CD4-positive, CD25-positive, alpha-beta regulatory T cell (primary cell): ENCODE measurements around the gene BCORL1. TPM values are rescaled to one million over a fixed set of nuclear protein-coding genes. Genes with fewer than 3 reads are reported as not detected.

ENCODE experiments used
- ATAC-seq, 2 donors: fragments of 150-1000 bp; cut with Tn5 transposase; one replicate each; pipeline ENCODE4 v1.10.0; 2021; ENCODE audit warnings: low read depth in 2 of 2, moderate number of reproducible peaks in 2 of 2, moderate library complexity in 1 of 2
- DNase-seq, 3 donors: peaks; one replicate each; pipeline versions ENCODE4 v3.0.0 to v3.0.0-alpha.2; 2012 to 2022; ENCODE audit warnings: mixed read lengths in 1 of 3
- H3K27ac ChIP-seq: one replicate; pipeline ENCODE4 v1.7.0; 2013; ENCODE audit warnings: mild to moderate bottlenecking, low read length; ENCODE audit not compliant: insufficient read depth, poor library complexity, severe bottlenecking
- H3K27me3 ChIP-seq: one replicate; pipeline ENCODE4 v1.7.0; 2013; ENCODE audit warnings: low read length; ENCODE audit not compliant: control insufficient read depth, insufficient read depth
- H3K36me3 ChIP-seq: one replicate; pipeline ENCODE4 v1.7.0; 2013; ENCODE audit warnings: mild to moderate bottlenecking, low read length, moderate library complexity; ENCODE audit not compliant: control insufficient read depth, insufficient read depth
- H3K4me1 ChIP-seq: 2 replicates; pipeline ENCODE4 v1.7.0; 2013; ENCODE audit warnings: mild to moderate bottlenecking, low read length; ENCODE audit not compliant: insufficient read depth, control insufficient read depth, poor library complexity, severe bottlenecking
- H3K4me3 ChIP-seq: one replicate; pipeline ENCODE4 v1.7.0; 2013; ENCODE audit warnings: low read depth, mild to moderate bottlenecking, low read length, moderate library complexity
- H3K9me3 ChIP-seq, 2 experiments: 1 replicate in 1 of 2; 2 replicates in 1 of 2; pipeline ENCODE4 v1.7.0; 2013; ENCODE audit warnings: low read length in 2 of 2, mild to moderate bottlenecking in 1 of 2, moderate library complexity in 1 of 2; ENCODE audit not compliant: control insufficient read depth in 2 of 2
- H3K27ac Mint-ChIP-seq, 3 donors: one replicate each; pipeline ENCODE4 v1.8.0; 2020 to 2022; ENCODE audit warnings: mild to moderate bottlenecking in 3 of 3, mixed read lengths in 3 of 3, moderate library complexity in 2 of 3
- H3K27me3 Mint-ChIP-seq: one replicate; pipeline ENCODE4 v1.8.0; 2022; ENCODE audit warnings: mild to moderate bottlenecking, mixed read lengths
- H3K36me3 Mint-ChIP-seq: one replicate; pipeline ENCODE4 v1.8.0; 2020; ENCODE audit warnings: mixed read lengths
- H3K4me1 Mint-ChIP-seq, 4 donors: one replicate each; pipeline ENCODE4 v1.8.0; 2020 to 2022; ENCODE audit warnings: mixed read lengths in 4 of 4, mild to moderate bottlenecking in 1 of 4
- H3K4me3 Mint-ChIP-seq, 4 donors: one replicate each; pipeline ENCODE4 v1.8.0; 2020 to 2022; ENCODE audit warnings: mild to moderate bottlenecking in 4 of 4, mixed read lengths in 4 of 4, moderate library complexity in 3 of 4
- H3K9me3 Mint-ChIP-seq, 7 donors: one replicate each; pipeline ENCODE4 v1.8.0; 2020 to 2022; ENCODE audit warnings: mixed read lengths in 7 of 7, mild to moderate bottlenecking in 3 of 7, moderate library complexity in 2 of 7
- polyA plus RNA-seq, 4 donors: library from polyadenylated mRNA; unstranded; fragments of 300-500 nt; fragmentation: Illumina TruSeq; gene quantifications; one replicate each; pipeline ENCODE4 v1.2.3, GENCODE V29; 2021
- total RNA-seq: library from RNA; stranded (reverse); gene quantifications from one replicate; pipeline ENCODE4 v1.2.3, GENCODE V29; 2022

BCORL1 gene, protein sequence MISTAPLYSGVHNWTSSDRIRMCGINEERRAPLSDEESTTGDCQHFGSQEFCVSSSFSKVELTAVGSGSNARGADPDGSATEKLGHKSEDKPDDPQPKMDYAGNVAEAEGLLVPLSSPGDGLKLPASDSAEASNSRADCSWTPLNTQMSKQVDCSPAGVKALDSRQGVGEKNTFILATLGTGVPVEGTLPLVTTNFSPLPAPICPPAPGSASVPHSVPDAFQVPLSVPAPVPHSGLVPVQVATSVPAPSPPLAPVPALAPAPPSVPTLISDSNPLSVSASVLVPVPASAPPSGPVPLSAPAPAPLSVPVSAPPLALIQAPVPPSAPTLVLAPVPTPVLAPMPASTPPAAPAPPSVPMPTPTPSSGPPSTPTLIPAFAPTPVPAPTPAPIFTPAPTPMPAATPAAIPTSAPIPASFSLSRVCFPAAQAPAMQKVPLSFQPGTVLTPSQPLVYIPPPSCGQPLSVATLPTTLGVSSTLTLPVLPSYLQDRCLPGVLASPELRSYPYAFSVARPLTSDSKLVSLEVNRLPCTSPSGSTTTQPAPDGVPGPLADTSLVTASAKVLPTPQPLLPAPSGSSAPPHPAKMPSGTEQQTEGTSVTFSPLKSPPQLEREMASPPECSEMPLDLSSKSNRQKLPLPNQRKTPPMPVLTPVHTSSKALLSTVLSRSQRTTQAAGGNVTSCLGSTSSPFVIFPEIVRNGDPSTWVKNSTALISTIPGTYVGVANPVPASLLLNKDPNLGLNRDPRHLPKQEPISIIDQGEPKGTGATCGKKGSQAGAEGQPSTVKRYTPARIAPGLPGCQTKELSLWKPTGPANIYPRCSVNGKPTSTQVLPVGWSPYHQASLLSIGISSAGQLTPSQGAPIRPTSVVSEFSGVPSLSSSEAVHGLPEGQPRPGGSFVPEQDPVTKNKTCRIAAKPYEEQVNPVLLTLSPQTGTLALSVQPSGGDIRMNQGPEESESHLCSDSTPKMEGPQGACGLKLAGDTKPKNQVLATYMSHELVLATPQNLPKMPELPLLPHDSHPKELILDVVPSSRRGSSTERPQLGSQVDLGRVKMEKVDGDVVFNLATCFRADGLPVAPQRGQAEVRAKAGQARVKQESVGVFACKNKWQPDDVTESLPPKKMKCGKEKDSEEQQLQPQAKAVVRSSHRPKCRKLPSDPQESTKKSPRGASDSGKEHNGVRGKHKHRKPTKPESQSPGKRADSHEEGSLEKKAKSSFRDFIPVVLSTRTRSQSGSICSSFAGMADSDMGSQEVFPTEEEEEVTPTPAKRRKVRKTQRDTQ (N-terminal part only)
- total RNA-seq (5.5 TPM), polyA plus RNA-seq (1 to 10 TPM in 2 of 4 donors, under 1 TPM in 2; 0.13 to 2.0 (median 1.0) TPM)

DNA sequence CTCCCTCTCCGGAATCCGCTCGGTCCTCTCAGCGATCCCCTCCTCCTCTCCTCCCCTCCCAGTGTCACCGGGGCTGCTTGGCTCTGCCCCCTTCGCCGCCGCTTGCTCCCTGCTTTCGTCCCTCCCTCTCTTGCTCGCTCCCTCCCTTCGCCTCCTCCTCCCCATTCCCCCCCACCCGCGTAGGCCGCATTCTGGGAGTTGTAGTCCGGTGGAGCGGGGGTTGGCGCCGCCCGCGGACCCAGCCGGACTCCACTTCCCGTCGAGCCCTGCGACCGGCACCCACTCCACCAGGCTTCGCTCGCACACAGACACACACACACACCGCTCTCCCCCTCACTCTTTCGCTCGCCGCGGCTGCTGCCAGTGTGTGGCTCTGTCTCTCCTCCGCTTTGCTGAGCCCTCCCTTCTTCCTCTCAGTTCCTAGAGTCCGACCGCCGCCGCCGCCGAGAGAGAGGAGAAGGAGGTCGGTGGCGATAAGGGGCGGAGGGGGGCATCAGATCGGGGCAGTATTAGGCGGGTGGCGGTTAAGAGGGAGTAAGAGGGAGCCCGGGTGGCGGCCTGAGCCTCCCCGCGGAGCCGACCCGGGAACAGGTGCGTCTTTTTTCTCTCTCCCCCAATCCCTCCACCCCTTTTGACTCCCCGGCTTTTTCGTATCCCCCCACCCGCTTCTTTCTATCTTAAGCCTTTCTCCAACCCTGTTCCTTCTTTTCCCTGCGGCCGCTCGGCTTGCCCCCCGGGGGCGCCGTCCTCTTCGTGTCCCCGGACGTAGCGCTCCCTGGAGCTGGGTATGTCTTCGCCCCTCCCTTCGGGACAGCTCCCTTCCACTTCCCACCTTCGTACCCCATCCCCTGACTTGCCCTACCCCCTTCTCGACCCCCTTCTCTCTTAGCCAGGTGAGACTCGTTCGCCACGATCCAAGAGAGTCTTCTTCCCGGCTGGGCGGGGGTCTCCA lies at the start of gene BCORL1:
TSS of gene BCORL1 (plus strand) at position 336 of the 952 bp plus-strand sequence. CDS start 22,597 bp downstream, outside the sequence.
- no peak within 1 kb of the TSS for H3K4me3 Mint-ChIP-seq
- peak within 1 kb of the TSS in 2 of 3 donors; percentile 63 to 75 for H3K27ac Mint-ChIP-seq
- peaks cover 12% of the 10 kb centered on the region for H3K4me1 ChIP-seq
- H3K27me3 ChIP-seq: no peaks in the 10 kb centered on the region
- no peaks in the 10 kb centered on the region for H3K36me3 Mint-ChIP-seq
- peaks cover 23% of the 10 kb centered on the region for H3K27me3 Mint-ChIP-seq
- DNase-seq (peak; percentile 81 to 94 (median 86)), ATAC-seq (peak; percentile 94 to 95)
- no peaks in the 10 kb centered on the region for H3K9me3 Mint-ChIP-seq
- no peak within 1 kb of the TSS for H3K27ac ChIP-seq
- H3K4me1 Mint-ChIP-seq: peaks cover 0 to 37% (median 15%) of the 10 kb centered on the region in 4 donors
- H3K4me3 ChIP-seq: peak within 1 kb of the TSS; percentile 65
- no peaks in the 10 kb centered on the region for H3K36me3 ChIP-seq
- H3K9me3 ChIP-seq: no peaks in the 10 kb centered on the region

DNA sequence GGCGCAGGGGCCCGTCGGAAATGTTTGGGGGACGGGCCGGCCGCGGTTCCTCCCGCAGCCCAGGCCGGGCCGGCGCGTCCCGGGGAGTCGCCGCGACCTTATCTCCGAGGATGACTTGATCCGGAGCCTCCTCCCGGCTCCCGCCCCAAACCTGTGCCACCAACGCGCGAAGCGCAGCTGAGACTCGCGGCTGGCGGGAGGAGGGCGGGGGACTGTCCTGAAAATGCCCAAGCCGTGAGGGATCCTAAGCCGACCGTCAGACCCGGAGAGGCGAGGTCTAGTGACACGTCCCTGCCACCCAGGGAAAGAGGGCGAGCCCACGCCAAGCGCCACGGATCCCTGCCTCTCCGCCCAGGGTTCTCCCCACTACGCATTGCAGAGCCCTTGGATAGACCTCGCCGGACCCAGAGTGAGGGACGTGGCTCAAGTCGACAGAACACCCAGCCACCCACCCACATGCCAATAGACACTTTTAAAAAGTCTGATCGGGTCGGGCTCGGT lies 49.6 kb upstream of the BCORL1 start:
- ATAC-seq: no peak
- H3K4me1 Mint-ChIP-seq: peaks cover 0 to 12% (median 3%) of the 10 kb centered on the region in 4 donors
- no peaks in the 10 kb centered on the region for H3K36me3 Mint-ChIP-seq

DNA sequence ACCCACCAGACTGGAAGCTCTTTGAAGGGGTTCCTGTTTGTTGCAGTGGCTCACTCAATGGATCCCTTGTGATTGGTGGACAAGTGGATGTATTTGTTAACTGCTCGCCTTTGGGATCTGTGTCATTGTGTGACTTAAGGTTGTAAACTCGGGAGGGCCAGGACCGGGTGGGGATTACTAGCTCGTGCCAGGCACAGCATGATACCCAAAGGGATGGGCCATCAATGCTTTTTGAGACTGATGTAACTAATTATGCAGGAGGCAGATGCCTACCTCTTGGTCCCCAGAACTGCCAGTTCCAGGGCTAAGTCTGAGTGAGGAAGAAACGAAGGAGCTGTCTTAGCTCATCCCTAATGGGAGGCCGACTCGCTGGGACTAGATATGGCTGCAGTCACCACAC lies 48.7 kb upstream of the BCORL1 start:
- peak overlapping the region in 1 of 3 donors; percentile 62 for H3K27ac Mint-ChIP-seq

More for the DNA sequence above, 49.6 kb upstream of the BCORL1 start:
- Mint-ChIP-seq H3K27me3 (no peaks in the 10 kb centered on the region), H3K27ac (no peak overlapping the region), H3K9me3 (no peaks in the 10 kb centered on the region), H3K4me3 (peak overlapping the region; percentile 10 to 73 (median 26))
- DNase-seq: peak in 1 of 3 donors; percentile 16
- Histone ChIP-seq H3K9me3 (no peaks in the 10 kb centered on the region), H3K36me3 (no peaks in the 10 kb centered on the region), H3K4me1 (no peaks in the 10 kb centered on the region), H3K27me3 (no peaks in the 10 kb centered on the region), H3K4me3 (no peak overlapping the region), H3K27ac (no peak overlapping the region)

DNA sequence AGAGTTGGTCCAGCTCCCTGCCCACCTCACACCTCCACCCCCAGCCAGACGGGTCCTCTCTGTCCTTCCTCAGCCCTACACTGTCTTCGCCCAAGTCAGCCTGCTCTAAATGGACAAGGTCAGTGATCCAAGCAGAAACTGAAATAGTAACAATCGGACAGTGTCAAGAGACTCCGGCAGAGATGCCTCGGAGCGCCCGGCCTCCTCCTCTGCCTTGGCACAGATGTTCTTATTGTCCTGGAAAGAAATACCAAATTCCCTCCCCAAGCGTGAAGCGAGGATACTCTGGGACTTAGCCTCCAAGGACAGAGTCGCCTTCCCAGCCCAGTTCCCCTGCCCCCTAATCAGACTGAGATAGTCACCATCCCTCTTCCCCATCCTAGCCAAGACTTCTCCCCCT lies 48.0 kb upstream of the BCORL1 start:
- H3K27ac Mint-ChIP-seq: no peak overlapping the region
- H3K4me3 ChIP-seq: no peak overlapping the region
- peaks cover 4% of the 10 kb centered on the region for H3K27me3 Mint-ChIP-seq
- peaks cover 0 to 19% (median 6%) of the 10 kb centered on the region in 4 donors for H3K4me1 Mint-ChIP-seq
- H3K4me1 ChIP-seq: no peaks in the 10 kb centered on the region
- peaks cover 0 to 2% (median 0%) of the 10 kb centered on the region in 7 donors for H3K9me3 Mint-ChIP-seq
- ATAC-seq (no peak), DNase-seq (no peak)
- H3K27me3 ChIP-seq: no peaks in the 10 kb centered on the region
- H3K9me3 ChIP-seq: no peaks in the 10 kb centered on the region
- no peaks in the 10 kb centered on the region for H3K36me3 Mint-ChIP-seq
- no peak overlapping the region for H3K27ac ChIP-seq
- H3K4me3 Mint-ChIP-seq: peak overlapping the region; percentile 4 to 43 (median 8)
- no peaks in the 10 kb centered on the region for H3K36me3 ChIP-seq

More for the DNA sequence above, 48.7 kb upstream of the BCORL1 start:
- H3K27me3 ChIP-seq: no peaks in the 10 kb centered on the region
- no peaks in the 10 kb centered on the region for H3K4me1 ChIP-seq
- peaks cover 0 to 2% (median 0%) of the 10 kb centered on the region in 7 donors for H3K9me3 Mint-ChIP-seq
- no peak overlapping the region for H3K4me3 ChIP-seq
- peaks cover 4% of the 10 kb centered on the region for H3K27me3 Mint-ChIP-seq
- no peaks in the 10 kb centered on the region for H3K36me3 Mint-ChIP-seq
- no peaks in the 10 kb centered on the region for H3K36me3 ChIP-seq
- H3K4me3 Mint-ChIP-seq: peak overlapping the region; percentile 4 to 79 (median 29)
- ATAC-seq: no peak
- H3K9me3 ChIP-seq: no peaks in the 10 kb centered on the region
- DNase-seq: no peak
- H3K4me1 Mint-ChIP-seq: peaks cover 0 to 19% (median 6%) of the 10 kb centered on the region in 4 donors
- no peak overlapping the region for H3K27ac ChIP-seq

DNA sequence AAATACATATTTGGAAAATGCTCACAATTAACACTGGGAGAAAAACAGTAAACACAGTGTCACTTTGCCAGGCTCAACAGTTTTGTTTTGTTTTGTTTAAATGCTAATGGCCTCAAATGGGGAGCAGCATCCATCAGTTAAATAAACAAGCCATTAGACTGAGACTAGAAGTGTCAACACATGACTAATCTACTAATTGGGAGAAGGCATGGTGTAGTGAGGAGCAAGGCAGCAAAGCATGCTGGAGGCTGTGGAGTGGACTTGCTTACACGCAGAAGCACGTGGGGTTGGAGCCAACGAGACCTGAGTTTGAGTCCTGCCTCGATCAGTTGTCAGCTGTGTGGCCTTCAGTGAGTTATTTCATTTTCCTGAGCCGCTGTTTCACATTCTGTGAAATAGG lies 47.5 kb upstream of the BCORL1 start:
- Histone ChIP-seq H3K4me1 (no peaks in the 10 kb centered on the region), H3K4me3 (no peak overlapping the region), H3K9me3 (no peaks in the 10 kb centered on the region), H3K36me3 (no peaks in the 10 kb centered on the region), H3K27me3 (no peaks in the 10 kb centered on the region), H3K27ac (no peak overlapping the region)
- Mint-ChIP-seq H3K27ac (no peak overlapping the region), H3K4me1 (peaks cover 0 to 19% (median 6%) of the 10 kb centered on the region in 4 donors), H3K27me3 (peaks cover 4% of the 10 kb centered on the region), H3K4me3 (peak overlapping the region in 2 of 4 donors; percentile 4 to 47), H3K36me3 (no peaks in the 10 kb centered on the region), H3K9me3 (peaks cover 0 to 2% (median 0%) of the 10 kb centered on the region in 7 donors)
- no peak for DNase-seq
- ATAC-seq: no peak

DNA sequence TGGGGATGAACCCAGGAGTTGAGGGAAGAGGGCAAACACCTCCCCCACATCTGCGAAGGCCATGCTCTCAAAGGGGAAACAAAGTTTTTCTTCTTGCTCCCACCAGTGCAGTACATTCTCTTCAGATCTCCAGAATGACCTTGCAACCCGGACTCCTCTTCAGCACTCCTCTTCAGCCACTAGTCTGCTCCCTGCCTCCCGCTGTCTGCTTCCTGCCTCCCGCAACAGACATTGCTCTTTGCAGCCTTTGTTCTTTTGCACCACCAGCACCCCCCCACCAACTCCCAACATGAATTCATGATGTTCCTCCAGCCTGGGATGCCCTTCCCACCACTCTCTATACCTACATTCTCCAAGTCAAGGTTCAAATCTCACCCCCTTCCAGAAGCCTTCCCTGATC lies 44.4 kb upstream of the BCORL1 start:
- Histone ChIP-seq H3K27me3 (no peaks in the 10 kb centered on the region), H3K4me3 (no peak overlapping the region), H3K36me3 (no peaks in the 10 kb centered on the region), H3K9me3 (no peaks in the 10 kb centered on the region), H3K4me1 (no peaks in the 10 kb centered on the region), H3K27ac (no peak overlapping the region)
- H3K27me3 Mint-ChIP-seq: peaks cover 8% of the 10 kb centered on the region
- H3K4me1 Mint-ChIP-seq: peaks cover 0 to 15% (median 4%) of the 10 kb centered on the region in 4 donors
- H3K4me3 Mint-ChIP-seq: peak overlapping the region in 1 of 4 donors; percentile 27
- no peak for DNase-seq
- peaks cover 0 to 4% (median 0%) of the 10 kb centered on the region in 7 donors for H3K9me3 Mint-ChIP-seq
- no peak for ATAC-seq
- H3K27ac Mint-ChIP-seq: no peak overlapping the region
- no peaks in the 10 kb centered on the region for H3K36me3 Mint-ChIP-seq
